HepG2 (cell line): ENCODE measurements around the gene SRRM3. TPM values are rescaled to one million over a fixed set of nuclear protein-coding genes. Genes with fewer than 3 reads are reported as not detected.

Source experiments
- BRD4 ChIP-seq: sonication (generic); formaldehyde crosslinking; IDR thresholded peaks from 2 replicates; pipeline ENCODE4 v1.4.0; 2020; ENCODE audit warnings: missing genetic modification reagents
- EZH2 ChIP-seq: conservative IDR thresholded peaks from 2 replicates; pipeline ENCODE4 v1.6.1; 2012; ENCODE audit warnings: mild to moderate bottlenecking, low read depth, low read length, moderate library complexity
- RFXAP ChIP-seq: sonication (generic); formaldehyde crosslinking; IDR thresholded peaks from 2 replicates; pipeline ENCODE4 v1.4.0; 2020; ENCODE audit warnings: missing genetic modification reagents, borderline replicate concordance
- ZBTB8A ChIP-seq: sonication (generic); formaldehyde crosslinking; IDR thresholded peaks from 2 replicates; pipeline ENCODE4 v1.4.0; 2020; ENCODE audit warnings: mild to moderate bottlenecking, low read depth, missing genetic modification reagents, borderline replicate concordance
- ZNF460 ChIP-seq: sonication (generic); formaldehyde crosslinking; IDR thresholded peaks from 2 replicates; pipeline ENCODE4 v1.5.1; 2020; ENCODE audit warnings: missing genetic modification reagents, mild to moderate bottlenecking, borderline replicate concordance
- ZNF501 ChIP-seq: sonication (generic); formaldehyde crosslinking; IDR thresholded peaks from 2 replicates; pipeline ENCODE4 v1.5.1; 2020; ENCODE audit warnings: mild to moderate bottlenecking, moderate library complexity, missing genetic modification reagents
- ZNF850 ChIP-seq: sonication (generic); formaldehyde crosslinking; conservative IDR thresholded peaks from 2 replicates; pipeline ENCODE4 v1.9.0; 2021; ENCODE audit warnings: mild to moderate bottlenecking, missing genetic modification reagents
- polyA plus RNA-seq, 8 experiments: library from polyadenylated mRNA; depleted of rRNA in 3 of 8; stranded (reverse) in 7 of 8; unstranded in 1 of 8; fragments of >200 nt; fragmentation: Illumina TruSeq in 4 of 8; extraction: Trizol in 4 of 8; gene quantifications; 2 replicates each; pipeline versions ENCODE4 v1.2.1 to v1.2.3, GENCODE V29; 2011 to 2016; ENCODE audit warnings: low read depth in 4 of 8, missing spikeins in 1 of 8, mixed read lengths in 1 of 8; ENCODE audit not compliant: insufficient read depth in 1 of 8
- total RNA-seq, 5 experiments: library from RNA; depleted of rRNA; stranded (reverse); fragments of >200 nt; fragmentation: Illumina TruSeq; extraction: Trizol; gene quantifications; 2 replicates each; pipeline ENCODE4 v1.2.3, GENCODE V29; 2016; ENCODE audit warnings: low read depth in 1 of 5
- TF ChIP-seq, protein P1 (sequence below): sonication (generic); formaldehyde crosslinking; IDR thresholded peaks from 2 replicates; pipeline ENCODE4 v1.5.0; 2020; ENCODE audit warnings: missing genetic modification reagents
- TF ChIP-seq, protein P2 (sequence below): sonication (generic); formaldehyde crosslinking; IDR thresholded peaks from 2 replicates; pipeline ENCODE4 v1.9.0; 2021; ENCODE audit warnings: missing genetic modification reagents, mild to moderate bottlenecking, borderline replicate concordance
- TF ChIP-seq, protein P3 (sequence below): sonication (generic); formaldehyde crosslinking; conservative IDR thresholded peaks from 2 replicates; pipeline ENCODE4 v1.4.0; 2020; ENCODE audit warnings: missing genetic modification reagents

Gene SRRM3
- total and polyA plus RNA-seq, 2 of the 13 experiments (the other 11 are each of a cell fraction or from before 2014, with no cell fraction given): 0.13 to 0.54 TPM

DNA sequence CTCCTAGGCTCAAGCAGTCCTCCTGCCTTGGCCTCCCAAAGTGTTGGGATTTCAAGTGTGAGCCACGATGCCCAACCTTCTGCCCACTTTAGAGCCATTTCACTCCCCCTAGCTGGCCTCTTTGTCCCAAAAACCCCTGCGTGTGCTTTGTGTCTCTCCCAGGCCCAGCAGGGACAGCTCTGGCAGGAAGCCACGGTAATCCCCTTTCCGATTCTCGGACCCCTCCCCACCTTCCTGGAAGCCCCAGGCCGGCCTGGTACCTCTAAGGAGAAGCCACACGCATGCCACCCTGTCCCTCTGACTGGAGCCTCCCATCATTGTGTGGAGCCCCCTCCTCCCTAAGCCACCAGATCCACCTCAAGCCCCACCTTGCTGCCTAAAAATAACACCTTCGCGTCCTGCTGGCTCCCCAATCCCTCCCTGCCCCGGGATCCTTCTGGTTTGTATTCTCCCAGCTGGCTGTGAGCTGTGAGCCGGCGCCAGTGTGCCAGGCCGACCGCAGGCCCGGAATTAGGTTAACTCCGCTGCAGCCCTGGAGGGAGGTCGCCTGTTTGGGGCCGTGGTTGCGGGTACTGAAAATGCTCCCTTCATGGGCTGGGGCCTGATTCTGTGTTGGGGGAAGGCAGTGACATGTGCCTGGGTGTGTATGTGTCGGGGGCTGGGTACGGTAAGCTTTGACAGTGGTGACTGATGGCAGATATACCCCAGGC lies 16.4 kb upstream of the SRRM3 start (continued):
- TF ChIP-seq, protein P1, sequence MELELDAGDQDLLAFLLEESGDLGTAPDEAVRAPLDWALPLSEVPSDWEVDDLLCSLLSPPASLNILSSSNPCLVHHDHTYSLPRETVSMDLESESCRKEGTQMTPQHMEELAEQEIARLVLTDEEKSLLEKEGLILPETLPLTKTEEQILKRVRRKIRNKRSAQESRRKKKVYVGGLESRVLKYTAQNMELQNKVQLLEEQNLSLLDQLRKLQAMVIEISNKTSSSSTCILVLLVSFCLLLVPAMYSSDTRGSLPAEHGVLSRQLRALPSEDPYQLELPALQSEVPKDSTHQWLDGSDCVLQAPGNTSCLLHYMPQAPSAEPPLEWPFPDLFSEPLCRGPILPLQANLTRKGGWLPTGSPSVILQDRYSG (CRISPR knock-in tag): no peak
- no peak for TF ChIP-seq ZNF460
- no peak for TF ChIP-seq BRD4 (CRISPR knock-in tag)
- TF ChIP-seq, protein P2, sequence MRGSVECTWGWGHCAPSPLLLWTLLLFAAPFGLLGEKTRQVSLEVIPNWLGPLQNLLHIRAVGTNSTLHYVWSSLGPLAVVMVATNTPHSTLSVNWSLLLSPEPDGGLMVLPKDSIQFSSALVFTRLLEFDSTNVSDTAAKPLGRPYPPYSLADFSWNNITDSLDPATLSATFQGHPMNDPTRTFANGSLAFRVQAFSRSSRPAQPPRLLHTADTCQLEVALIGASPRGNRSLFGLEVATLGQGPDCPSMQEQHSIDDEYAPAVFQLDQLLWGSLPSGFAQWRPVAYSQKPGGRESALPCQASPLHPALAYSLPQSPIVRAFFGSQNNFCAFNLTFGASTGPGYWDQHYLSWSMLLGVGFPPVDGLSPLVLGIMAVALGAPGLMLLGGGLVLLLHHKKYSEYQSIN (CRISPR knock-in tag): no peak
- no peak for TF ChIP-seq ZBTB8A (CRISPR knock-in tag)
- TF ChIP-seq, protein P3, sequence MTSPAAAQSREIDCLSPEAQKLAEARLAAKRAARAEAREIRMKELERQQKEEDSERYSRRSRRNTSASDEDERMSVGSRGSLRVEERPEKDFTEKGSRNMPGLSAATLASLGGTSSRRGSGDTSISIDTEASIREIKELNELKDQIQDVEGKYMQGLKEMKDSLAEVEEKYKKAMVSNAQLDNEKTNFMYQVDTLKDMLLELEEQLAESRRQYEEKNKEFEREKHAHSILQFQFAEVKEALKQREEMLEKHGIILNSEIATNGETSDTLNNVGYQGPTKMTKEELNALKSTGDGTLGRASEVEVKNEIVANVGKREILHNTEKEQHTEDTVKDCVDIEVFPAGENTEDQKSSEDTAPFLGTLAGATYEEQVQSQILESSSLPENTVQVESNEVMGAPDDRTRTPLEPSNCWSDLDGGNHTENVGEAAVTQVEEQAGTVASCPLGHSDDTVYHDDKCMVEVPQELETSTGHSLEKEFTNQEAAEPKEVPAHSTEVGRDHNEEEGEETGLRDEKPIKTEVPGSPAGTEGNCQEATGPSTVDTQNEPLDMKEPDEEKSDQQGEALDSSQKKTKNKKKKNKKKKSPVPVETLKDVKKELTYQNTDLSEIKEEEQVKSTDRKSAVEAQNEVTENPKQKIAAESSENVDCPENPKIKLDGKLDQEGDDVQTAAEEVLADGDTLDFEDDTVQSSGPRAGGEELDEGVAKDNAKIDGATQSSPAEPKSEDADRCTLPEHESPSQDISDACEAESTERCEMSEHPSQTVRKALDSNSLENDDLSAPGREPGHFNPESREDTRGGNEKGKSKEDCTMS: no peak
- TF ChIP-seq EZH2: no peak
- no peak for TF ChIP-seq RFXAP (CRISPR knock-in tag)
- no peak for TF ChIP-seq ZNF501 (CRISPR knock-in tag)
- no peak for TF ChIP-seq ZNF850
